ENCODE results near the gene MRPS25.

Gene MRPS25

GRCh38 chr3:15053541-15053940 lies 11.6 kb downstream of the MRPS25 start:
- no peak overlapping the region for H3K27ac ChIP-seq
- no peak for TF ChIP-seq CTCF (conservative IDR thresholded peaks at IDR 0.05)

DNA sequence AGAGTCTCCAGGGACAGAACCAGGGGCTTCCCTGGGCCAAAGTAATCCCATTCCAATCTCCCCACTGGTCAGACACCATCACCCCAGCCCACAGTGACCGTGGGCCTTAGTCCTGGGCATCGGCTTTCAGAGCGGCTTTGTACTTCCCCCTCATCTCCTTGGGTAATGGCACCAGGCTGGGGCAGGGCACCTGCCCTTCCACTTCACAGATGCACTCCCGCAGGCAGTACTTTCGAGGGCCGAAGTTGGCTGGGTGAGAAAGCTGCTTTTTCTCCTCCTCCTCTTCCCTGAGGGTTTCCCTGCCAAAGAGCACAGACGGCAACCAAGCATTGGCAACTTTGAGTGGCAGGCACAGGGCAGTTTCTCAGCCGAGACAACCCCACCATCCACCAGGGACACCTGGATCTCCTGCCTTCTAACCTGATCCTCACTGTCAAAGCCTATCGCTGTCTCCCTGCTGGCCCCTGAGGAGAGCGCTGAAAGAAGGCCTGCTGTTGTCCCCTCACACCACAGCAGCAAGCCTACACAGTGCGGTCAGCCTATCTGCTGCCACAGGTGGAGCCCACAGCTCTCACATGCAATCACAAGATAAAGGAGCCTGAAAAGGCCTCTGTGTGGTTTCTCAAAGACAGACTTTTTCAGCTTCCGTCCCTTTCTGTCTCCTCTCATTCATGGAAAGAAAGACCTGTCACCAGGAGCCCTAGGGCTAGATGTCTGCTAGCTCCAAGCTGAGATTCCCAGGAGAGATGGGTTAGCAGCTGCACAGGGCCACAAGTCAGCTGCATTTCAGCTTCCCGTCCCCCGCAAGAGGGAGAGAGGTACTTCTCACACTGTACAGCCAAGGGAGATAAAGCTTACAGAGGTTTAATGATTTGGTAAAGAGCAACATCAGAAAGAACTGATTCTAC lies 12.5 kb downstream of the MRPS25 start:
- no peak for TF ChIP-seq CTCF (conservative IDR thresholded peaks at IDR 0.05)

DNA sequence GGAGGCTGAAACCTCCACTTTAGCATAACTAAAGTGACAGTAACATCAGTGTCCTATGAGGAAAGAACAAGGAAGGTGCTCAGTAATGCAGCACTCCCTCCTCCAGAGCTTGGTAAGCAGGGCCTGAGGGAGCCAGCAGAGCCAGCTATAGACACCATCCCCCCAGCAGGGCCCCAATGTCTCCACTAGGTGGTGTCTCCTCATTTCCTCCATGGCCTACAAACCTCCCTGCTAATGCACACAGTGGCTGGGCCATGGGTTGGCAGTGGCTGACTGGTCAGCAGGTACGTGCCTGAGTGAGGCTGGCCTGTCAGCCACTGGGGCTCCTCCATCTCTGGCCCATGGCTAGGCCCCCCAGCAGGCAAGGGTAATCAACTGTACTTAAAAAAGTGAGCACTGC lies 13.6 kb downstream of the MRPS25 start:
- peak; percentile 71 for TF ChIP-seq CTCF (conservative IDR thresholded peaks at IDR 0.05)
- H3K27ac ChIP-seq: peak overlapping the region; percentile 4; the same call in 1 of the 2 replicates

More for the DNA sequence above, 12.5 kb downstream of the MRPS25 start:
- H3K27ac ChIP-seq: no peak overlapping the region; the same call in 1 of the 2 replicates

GRCh38 chr3:15050405-15051092 lies 14.6 kb downstream of the MRPS25 start:
- no peak overlapping the region for H3K27ac ChIP-seq
- no peak for TF ChIP-seq CTCF (conservative IDR thresholded peaks at IDR 0.05)

DNA sequence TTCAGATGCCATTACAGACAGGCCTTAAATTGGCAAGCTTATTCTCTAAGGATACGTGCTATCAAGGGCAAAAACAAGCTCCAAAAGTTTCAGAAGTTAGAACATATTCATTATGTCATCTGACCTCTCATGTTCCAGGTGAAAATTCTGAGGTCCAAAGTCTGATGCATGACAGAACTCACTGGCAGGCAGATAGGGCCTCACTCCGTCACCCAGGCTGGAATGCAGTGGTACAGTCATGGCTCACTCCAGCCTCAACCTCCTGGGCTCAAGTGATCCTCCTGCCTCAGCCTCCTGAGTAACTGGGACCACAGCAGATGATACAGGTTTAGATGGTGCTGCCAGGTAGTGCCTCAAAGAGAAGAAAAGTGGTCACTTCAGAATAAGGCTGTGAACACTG lies 15.5 kb downstream of the MRPS25 start:
- TF ChIP-seq CTCF (conservative IDR thresholded peaks at IDR 0.05): no peak

GRCh38 chr3:15045667-15046066 lies 19.4 kb downstream of the MRPS25 start:
- H3K27ac ChIP-seq: peak overlapping the region; percentile 75; the same call in 1 of the 2 replicates
- TF ChIP-seq CTCF (conservative IDR thresholded peaks at IDR 0.05): no peak

More for the DNA sequence above, 15.5 kb downstream of the MRPS25 start:
- H3K27ac ChIP-seq: no peak overlapping the region

DNA sequence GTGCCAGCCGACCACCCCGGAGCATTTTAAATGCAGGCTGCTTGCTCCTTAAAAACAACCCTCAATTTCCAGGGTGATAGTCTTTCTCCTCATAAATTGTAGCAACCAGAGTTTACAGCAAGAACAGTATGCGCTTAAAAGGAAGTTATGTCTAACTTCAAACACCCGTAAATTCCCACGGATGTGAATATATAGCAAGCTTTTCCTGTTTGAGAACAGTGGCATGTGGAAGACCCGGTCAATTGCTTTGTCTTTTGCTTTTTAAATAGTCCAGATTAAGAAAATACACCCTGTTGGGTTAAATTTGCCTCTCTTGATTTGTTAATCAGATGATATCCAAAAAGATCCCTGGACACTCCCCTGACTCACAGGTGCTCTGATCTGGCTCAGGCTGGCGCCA lies 20.8 kb downstream of the MRPS25 start:
- TF ChIP-seq CTCF (conservative IDR thresholded peaks at IDR 0.05): no peak
- peak overlapping the region; percentile 75 for H3K27ac ChIP-seq
